Right renal cortex interstitium (tissue), 3 donors: ENCODE data around the gene P2RY11. TPM values are rescaled to one million over a fixed set of nuclear protein-coding genes. Genes with fewer than 3 reads are reported as not detected.

Experiments
- DNase-seq, 3 donors: peaks; one replicate each; pipeline ENCODE4 v3.0.0-alpha.2; 2013; ENCODE audit warnings: low read depth in 3 of 3, low spot score in 2 of 3
- polyA plus RNA-seq, 3 donors: library from polyadenylated mRNA; unstranded; fragments of 120-200 nt; gene quantifications; one replicate each; pipeline ENCODE4 v1.2.1, GENCODE V29; 2013; ENCODE audit not compliant: insufficient read length in 3 of 3

Gene P2RY11
- polyA plus RNA-seq, 3 donors, result 8.9 to 11.6 (median 10.5) TPM

DNA sequence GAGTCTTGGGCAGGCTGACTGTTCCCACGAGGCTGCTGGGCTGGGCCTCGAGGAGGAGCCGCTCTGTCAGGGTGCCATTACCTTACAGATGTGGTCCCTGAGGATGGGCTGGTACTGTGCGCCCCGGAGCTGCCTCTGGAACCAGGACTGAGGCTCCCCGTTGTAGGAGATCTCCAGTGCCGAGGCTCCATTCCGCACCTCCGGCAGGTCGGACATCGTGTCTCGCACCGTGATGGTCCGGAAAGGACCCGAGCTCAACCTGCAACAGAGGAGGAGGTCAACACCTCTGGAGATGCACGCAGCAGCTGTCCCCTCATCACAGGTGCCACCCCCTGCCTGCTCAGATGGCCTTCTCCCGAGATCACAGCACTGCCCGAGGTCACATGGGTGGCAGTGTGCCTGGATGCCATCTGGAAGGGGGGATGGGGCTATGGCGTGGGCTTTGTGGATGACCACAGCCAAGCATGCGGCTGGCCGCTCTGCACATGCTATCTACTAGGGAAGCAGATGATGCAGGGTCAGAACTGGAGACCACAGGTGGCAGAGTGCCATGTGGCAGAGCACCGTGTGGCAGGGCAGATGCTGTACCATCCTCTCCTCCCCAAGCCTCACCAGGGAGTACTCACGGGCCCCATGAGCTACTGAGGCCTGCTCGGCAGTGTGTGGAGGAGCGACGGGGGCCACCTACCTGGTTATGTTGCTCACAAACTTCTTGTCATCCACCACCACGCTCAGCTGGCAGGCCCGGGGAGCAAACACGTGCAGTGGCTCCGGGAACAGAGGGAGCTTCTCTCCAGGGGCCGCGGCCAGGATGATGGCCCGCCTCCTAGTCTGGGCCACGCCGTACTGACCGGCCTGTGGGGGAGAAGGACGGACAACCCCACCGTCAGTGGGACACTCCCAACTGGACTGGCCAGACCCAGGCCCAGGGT, 26.5 kb downstream of the P2RY11 start:
- no peak for DNase-seq

DNA sequence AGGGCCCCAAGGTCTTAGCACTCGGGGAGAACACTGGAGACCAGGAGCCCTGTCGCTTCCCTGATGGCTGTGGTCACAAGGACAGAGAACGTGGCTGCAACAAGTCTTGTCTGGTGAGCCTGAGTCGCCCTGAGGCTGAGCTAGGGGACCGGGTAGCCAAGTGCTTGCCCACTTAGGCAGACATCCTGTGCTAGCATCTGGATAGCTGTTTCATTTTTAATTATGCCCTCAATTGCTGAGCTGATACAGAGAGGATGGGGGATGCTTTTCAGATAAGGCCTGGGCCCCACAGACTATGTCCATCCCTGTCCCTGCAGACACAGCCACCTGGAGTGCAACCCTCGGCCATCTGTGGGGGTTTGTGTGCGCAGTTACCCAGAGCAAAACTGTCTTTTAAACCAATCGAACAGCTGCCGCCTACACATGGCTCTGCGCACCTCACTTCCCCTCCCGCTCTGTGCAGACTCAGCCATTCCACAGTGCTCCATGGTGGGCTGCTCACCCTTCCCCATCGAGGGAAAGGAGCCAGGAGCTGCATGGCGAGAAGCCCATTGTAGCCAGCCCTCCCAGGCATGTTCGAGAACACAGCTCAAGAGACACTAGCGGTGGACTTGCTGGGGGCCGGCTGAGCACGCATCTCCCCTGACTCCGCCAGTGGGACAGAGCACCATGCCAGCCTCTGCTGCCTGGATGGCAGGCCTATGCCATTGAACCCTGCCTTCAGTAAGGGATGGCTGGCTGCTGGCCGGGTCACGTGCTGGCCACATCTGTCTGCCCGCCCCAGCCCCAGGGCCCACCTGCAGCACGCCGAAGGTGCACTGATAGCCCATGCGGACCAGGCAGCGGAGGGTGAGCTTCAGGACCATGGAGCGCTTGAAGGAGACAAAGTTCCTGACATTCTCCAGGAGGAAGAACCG, 27.6 kb downstream of the P2RY11 start:
- no peak for DNase-seq

DNA sequence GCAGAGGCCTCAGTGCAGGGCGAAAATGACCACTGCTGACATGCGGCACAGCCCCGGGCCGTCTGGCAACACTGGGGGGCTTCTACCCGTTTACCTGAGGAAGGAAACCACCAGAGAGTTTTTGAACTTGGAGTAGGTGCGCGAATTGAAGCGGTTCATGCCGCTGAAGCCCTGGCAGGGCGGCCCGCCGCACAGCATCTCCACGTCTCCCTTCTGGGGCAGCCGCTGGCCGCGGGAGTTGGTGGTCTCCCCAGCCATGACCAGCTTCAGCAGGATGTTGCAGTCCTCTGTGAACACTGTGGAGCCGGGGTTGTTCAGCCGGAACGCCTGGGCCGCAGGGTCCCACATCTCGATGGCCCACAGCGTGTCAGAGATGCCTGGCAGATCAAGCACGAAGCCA, 28.5 kb downstream of the P2RY11 start:
- DNase-seq, result no peak

DNA sequence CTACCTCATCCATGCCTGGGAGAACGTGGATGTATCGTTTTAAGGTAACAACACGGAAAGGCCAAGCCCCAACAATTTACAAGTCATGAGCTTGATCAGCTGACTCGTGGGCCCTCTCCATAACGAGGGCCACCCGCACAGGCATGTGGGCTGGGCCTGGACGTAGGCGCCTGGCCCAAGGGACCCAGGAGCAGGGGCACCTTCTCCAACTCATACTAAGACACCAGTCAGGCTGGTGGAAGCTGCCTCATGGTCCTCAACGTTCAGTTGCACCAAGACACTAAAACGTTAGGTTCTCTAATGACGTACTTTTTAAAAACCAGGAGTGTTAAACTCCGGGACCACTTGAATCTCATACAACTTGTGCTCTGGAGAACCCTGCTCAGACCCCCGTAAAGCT, 30.0 kb downstream of the P2RY11 start:
- no peak for DNase-seq

DNA sequence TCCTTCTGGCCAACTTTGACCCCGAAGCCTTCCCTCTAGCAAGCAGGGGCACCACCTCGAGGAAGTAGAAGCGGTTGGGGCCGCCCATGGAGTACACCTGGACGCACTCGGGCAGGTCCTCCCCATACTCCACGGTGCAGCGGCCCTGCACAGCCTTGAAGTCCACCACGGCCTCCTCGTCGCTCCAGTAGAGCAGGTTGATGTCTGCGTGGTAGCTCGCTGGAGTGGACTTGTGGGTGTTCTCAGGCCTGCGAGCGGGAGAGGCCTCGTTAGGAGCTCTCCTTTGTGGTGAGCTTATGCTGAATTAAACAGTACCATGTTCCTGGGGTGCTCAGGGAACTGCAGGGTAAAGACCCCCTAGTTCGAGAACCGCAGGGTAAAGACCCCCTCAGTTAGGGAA, 30.5 kb downstream of the P2RY11 start:
- DNase-seq, result no peak

DNA sequence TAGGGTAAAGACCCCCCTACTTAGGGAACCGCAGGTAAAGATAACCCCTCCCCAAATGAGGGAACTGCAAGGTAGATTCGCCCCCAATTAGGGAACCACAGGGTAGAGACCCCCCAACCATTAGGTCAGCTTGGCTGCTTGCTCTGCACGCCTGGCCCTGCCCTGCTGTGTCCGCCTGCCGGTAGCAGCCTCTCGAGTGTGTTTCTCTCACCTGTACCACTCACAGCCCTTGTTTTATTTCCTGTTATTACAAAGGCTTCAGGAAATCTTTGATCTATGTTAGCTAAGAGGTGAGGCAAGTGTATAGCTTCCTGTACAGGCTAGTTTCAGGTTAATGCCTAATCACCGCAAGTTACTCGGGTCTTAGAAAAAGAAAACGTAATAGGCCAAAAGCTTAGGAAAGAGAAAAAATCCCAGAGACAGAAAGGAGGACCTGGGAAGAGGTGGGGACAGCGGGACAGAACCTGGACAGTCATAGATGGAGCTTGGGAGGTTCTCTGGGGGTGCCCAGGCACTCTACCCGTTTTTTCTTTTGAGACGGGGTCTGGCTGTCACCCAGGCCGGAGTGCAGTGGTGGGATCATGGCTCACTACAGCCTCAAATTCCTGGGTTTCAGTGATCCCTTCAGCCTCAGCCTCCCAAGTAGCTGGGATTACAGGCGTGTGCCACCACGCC, 31.3 kb downstream of the P2RY11 start:
- no peak for DNase-seq

DNA sequence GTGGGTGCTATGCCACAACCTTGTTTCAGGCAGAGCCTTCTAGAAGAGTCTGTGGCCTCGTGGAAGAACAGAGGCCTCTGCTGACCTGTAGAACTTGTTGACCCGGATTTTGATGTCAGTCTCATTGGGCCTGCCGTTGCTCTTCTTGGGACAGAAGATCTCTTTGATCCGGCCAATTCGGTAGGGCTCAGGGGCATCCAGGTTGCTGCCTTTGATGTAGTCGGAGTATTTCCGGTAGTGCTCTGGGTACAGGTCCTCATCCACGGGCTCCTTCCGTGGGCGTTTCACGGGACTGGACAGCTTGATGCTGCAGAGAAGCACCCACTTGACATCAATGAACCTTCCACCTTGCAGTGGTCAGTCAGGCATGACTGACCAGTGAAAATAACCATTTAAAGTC, 32.2 kb downstream of the P2RY11 start:
- DNase-seq, result no peak

DNA sequence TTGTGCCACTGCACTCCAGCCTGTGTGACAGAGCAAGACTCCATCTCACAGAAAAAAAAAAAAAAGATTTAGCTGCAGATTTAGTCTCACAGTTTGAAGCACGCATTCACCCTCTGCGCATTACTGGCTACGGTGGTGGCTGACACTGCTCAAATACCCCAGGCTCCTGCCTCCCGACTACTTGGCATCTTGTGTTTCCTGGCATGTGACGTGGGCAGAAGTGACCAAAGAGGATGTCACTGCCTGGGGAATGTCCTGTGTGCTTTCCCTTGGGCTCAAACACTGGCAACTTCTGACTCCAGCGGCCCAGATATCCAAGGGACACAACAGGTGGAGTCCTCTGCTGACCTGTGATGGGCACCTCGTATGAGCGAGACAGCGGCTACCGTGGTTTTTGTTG, 32.9 kb downstream of the P2RY11 start:
- no peak for DNase-seq

DNA sequence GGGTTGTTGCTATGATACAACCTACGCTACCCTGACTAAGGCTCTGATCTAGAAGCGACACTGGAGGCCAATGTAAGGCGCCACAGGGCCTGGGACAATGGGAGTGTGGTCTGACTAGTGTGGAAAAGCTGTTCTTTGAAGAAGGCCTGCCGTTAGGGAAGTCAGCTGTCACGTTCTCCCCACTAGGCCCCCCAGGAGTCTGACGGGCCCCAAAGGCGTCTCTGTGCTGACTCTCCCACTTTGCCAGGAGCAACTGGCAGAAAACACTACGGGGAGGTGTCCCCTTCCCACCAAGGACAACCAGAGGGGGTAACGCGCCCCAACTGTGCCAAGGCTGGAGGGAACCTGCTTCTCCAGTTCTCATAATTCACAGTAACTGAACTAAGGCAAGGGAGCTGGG, 33.5 kb downstream of the P2RY11 start:
- DNase-seq, result no peak

DNA sequence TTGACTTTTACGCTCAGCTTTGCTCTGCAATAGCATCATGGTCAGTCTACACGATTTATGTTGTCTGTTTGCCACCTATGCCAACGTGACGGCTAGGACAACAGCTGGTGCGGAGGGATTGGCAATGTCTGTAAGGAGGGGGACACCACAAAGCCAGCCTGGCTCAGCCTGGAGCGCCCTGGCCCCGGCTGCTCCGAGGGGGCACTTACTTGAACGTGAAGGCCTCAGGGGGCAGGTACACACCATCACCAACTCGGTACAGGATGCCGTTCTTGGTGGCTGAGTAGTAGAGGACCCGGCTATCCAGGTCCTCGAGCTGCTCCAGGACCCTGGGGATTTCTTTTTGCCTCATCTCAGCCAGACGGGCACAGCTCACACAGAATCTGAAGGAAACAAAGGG, 34.6 kb downstream of the P2RY11 start:
- no peak for DNase-seq

DNA sequence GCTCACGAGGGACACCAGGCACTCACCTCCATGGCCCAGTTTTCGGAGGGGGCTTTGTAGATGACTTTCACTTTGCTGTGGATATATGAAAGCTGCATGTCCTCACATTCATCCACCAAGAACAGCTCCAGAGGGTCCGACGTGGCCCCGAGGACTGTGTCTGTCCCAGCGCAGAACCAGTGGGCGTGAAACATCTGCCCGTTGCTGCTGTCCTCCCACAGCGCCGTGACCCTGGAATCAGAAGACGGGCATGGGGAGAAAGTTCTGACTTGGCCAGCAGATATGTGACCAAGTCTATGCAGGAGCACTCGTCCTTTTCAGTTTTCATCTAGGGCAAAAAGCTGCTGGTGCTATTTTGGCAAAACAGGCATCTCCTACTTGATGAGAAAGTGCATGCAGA, 37.9 kb downstream of the P2RY11 start:
- no peak for DNase-seq

DNA sequence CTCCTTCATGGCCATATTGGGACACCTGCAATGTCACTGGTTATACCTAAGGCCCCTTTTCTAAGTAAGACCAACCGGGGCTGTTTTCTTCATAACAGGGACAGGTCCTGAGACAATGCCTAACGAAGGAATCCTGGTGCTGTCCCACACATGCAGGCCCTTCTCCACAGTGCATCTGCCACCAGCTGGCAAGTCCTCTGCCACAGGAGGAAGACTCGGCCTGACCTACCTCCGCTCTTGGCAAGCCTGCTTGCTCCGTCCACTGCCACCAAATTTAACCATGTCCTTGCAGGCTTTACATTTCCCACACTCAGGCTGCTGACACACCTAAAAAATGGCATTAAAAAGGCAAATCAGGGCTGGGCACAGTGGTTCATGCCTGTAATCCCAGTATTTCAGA, 40.0 kb downstream of the P2RY11 start:
- no peak for DNase-seq

DNA sequence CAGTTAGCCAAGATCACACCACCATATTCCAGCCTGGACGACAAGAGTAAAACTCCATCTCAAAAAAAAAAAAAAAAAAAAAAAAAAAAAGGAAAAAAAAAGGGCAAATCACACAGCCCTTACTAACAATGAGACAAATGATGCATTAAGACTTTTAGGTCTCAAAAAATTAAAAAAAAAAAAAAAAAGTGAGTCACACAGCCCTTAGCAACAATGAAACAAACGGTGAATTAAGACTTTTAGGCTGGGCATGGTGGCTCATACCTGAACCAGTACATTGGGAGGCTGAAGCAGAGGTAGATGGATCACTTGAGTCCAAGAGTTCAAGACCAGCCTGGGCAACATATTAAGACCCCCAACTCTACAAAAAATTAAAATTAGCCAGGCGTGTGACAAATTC, 40.6 kb downstream of the P2RY11 start:
- no peak for DNase-seq

DNA sequence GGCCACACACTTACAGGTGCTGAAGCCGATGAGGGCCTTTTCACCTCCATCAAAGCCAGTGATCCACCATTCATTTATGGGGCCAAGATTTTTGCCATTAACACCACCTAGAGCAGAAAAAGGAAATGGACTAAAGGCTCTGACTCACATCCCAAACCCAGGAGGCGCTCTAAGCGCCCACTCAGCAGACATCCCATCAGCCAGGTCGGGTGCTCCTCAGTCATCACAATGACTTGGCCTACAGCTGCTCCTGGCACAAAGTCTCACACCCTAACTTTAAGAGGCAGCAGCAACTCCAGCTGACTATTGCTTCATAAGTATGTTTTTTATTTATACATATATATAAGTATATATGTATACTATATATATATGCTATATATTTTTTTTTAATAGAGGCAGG, 44.3 kb downstream of the P2RY11 start:
- no peak for DNase-seq

DNA sequence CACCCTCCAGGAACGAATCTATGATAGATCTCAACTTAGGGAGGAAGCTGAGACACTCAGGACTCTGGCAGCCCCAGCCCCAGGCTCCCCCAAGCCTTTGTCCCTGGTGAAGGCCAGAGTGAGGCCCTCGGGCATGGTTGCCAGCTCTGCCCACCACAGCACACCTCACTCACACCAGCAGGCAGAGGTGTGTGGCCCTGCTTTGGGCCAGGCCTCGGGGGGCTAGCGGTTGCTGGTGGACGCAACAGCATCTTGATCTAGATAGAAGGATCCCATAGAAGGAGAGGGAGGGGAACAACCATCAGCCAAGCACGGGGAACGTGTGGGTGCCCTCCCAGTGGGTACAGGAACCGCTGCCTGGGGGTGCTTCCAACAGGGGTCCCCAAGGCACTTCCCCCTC, 46.6 kb downstream of the P2RY11 start:
- DNase-seq, result no peak

DNA sequence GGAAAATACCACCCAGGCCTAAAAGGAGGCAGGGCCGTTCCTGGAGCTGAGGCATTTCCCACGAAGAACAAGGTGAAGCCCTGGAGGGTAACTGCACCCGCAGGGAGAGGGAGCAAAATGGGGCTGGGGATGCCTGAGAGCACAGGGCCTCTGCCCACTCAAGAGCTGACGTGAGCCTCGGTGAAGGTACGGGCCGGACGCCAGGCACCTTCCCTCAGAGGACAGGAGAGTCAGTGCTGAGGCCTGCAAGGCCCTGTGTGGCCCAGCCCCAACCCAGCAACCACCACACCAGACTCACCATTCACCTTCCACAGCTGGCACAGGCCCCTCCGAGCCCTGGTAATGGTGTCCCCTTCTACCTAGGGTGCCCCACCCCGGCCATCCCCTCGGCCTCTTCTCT, 47.0 kb downstream of the P2RY11 start:
- no peak for DNase-seq

DNA sequence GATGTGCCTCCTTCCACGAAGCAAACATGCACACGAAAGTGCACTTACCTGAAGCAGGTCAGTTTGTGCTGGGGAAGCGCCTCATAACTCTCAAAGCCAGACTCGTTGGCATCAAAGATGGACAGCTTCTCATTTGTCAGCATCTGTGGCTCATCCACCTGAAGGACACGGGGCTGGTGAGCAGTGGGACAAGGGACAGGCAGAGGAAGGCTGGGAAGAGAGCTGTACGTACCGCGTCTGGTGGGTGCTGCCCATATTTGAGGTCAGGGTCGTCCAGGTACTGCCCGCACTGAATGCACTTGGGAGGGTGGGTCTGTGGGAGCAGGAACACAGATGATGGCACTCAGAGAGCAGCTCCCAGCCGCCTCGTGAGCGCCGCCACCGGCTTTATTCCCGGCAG, 48.1 kb downstream of the P2RY11 start:
- no peak for DNase-seq

DNA sequence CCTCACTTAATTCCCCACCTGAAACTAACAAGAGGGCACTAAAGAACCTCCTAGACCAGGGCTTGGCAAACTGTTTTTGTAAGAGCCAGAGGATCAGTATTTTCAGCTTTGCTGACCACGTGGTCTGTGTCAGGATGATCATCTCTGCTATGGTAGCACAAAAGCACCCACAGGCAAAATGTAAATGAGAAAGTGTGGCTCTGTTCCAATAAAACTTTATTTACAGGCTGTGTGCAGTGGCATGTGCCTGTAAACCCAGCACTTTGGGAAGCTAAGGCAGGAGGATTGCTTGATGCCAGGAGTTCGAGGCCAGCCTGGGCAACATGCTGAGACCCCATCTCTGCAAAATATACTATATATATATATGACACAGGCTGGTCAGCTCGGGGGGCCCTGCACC, 52.0 kb downstream of the P2RY11 start:
- DNase-seq, result no peak
